WERI-Rb-1 (cell line): ENCODE measurements around the gene PAPOLB.

Source experiments
- DNase-seq: peaks from one replicate; pipeline ENCODE4 v3.0.0-alpha.2; 2020
- H3K27ac ChIP-seq: fragments of 250-450 bp; sonication (Bioruptor Pico); 2 replicates; pipeline ENCODE4 v1.5.1; 2020; ENCODE audit warnings: mild to moderate bottlenecking, moderate library complexity
- H3K27me3 ChIP-seq: fragments of 250-450 bp; sonication (Bioruptor Pico); 2 replicates; pipeline ENCODE4 v1.5.1; 2021; ENCODE audit warnings: mild to moderate bottlenecking, low read depth, moderate library complexity; ENCODE audit not compliant: insufficient read depth, severe bottlenecking
- H3K36me3 ChIP-seq: fragments of 250-450 bp; sonication (Bioruptor Pico); 2 replicates; pipeline ENCODE4 v1.5.1; 2020; ENCODE audit warnings: mild to moderate bottlenecking, moderate library complexity
- H3K4me3 ChIP-seq: 2 replicates; pipeline ENCODE4 v1.5.1; 2011; ENCODE audit warnings: low read depth, mild to moderate bottlenecking, control low read depth, low read length
- H3K9me3 ChIP-seq: fragments of 250-450 bp; sonication (Bioruptor Pico); 2 replicates; pipeline ENCODE4 v1.5.1; 2021; ENCODE audit warnings: mild to moderate bottlenecking, moderate library complexity; ENCODE audit not compliant: severe bottlenecking
- TF ChIP-seq, protein P1 (sequence below): IDR thresholded peaks from 2 replicates; pipeline ENCODE4 v1.5.1; 2011; ENCODE audit warnings: low read depth, mild to moderate bottlenecking, control low read depth, inconsistent platforms, low read length

The PAPOLB gene

DNA sequence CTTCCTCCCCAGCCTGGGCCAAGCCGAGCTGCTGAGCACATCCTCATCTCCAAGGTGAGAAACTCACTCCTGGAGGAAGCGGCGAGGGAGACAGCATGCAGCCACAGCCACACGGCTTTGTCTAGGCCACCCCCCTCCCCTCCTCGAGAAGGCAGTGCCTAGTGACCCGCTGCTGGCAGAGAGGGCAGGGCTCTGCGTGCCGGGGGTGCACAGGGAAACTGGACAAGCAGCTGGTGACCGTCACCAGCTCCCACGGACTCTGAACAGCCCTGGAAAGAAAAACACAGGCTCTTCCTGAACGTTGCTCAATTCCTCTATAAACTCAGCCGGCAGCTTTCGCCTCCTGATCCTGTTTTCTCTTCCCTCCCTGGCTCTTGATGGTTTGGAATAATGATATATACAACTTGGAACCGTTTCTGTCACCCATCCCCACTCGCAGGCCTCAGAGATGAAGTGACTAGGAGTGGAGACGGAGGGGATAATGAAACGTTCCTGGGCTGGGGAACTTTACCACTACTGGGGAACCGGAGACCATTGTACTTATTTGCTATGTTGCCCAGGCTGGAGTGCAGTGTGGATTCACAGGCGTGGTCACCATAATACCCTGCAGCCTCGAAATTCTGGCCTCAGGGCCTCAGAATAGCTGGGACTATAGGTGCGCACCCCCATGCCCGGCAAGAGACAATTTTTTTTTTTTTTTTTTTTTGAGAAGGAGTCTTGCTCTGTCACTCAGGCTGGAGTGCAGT is 19.3 kb downstream of the PAPOLB start:
- Histone ChIP-seq H3K4me3 (no peak overlapping the region), H3K9me3 (no peaks in the 10 kb centered on the region), H3K27ac (no peak overlapping the region), H3K27me3 (no peaks in the 10 kb centered on the region), H3K36me3 (peaks cover 3% of the 10 kb centered on the region)
- TF ChIP-seq, protein P1, sequence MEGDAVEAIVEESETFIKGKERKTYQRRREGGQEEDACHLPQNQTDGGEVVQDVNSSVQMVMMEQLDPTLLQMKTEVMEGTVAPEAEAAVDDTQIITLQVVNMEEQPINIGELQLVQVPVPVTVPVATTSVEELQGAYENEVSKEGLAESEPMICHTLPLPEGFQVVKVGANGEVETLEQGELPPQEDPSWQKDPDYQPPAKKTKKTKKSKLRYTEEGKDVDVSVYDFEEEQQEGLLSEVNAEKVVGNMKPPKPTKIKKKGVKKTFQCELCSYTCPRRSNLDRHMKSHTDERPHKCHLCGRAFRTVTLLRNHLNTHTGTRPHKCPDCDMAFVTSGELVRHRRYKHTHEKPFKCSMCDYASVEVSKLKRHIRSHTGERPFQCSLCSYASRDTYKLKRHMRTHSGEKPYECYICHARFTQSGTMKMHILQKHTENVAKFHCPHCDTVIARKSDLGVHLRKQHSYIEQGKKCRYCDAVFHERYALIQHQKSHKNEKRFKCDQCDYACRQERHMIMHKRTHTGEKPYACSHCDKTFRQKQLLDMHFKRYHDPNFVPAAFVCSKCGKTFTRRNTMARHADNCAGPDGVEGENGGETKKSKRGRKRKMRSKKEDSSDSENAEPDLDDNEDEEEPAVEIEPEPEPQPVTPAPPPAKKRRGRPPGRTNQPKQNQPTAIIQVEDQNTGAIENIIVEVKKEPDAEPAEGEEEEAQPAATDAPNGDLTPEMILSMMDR, result no peak
- DNase-seq, result no peak

DNA sequence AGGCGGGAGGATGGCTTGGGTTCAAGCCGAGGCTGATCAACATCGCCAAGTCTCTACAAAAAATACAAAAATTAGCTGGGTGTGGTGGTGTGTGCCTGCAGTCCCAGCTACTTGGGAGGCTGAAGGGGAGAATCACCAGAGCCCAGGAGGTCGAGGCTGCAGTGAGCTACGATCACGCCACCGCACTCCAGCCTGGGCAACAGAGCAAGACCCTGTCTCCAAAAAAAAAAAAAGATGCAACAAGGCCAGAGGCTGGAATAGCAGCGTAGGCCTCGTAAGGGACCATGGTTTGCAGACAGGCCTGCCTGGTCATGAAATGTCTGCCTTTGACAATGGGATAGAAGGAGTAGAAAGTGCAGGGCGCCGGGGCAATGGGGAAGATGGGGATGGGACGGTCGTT is 20.0 kb downstream of the PAPOLB start:
- H3K4me3 ChIP-seq, result no peak overlapping the region
- TF ChIP-seq, protein P1, result no peak
- no peaks in the 10 kb centered on the region for H3K27me3 ChIP-seq
- no peaks in the 10 kb centered on the region for H3K9me3 ChIP-seq
- peaks cover 3% of the 10 kb centered on the region for H3K36me3 ChIP-seq
- H3K27ac ChIP-seq, result no peak overlapping the region
- no peak for DNase-seq

DNA sequence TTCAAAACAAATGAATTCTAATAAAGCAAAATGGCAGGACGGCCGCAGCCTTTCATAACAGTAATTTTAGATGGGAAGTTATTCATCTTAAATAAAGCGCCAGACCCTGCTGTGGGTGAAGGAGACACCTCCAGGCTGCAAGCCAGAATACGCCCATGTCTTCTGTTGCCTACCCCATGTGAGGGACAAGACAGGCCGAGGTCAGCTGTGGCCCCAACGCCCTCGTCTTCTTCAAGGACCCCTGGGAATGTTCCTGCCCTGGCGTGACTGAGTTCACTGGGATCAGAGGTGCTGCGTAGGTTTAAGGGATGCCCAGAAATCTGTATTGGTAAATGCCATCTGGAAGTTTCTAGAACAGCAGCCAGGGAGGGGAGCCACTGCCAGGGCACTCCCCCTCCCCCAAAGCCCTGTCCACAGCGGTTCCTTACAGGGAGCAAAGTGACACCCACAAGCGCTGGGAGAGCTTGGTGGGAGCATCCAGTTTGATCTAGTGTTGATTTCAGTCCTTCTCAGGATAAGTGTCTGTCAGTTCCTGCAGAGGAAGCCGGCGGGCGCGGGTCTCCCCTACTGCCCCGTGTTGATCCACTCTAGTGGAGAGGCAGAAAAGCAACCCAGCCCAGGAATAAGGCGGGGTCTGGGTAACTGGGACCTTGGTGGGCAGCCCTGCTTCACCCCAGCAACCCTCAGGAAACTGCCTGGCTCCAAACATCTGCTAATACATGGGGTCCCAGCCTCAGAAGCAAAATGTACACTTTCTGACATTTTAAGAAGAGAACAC is 20.6 kb downstream of the PAPOLB start:
- TF ChIP-seq, protein P1, result no peak
- DNase-seq, result no peak
- Histone ChIP-seq H3K9me3 (no peaks in the 10 kb centered on the region), H3K27ac (no peak overlapping the region), H3K36me3 (peaks cover 4% of the 10 kb centered on the region), H3K27me3 (no peaks in the 10 kb centered on the region), H3K4me3 (no peak overlapping the region)

DNA sequence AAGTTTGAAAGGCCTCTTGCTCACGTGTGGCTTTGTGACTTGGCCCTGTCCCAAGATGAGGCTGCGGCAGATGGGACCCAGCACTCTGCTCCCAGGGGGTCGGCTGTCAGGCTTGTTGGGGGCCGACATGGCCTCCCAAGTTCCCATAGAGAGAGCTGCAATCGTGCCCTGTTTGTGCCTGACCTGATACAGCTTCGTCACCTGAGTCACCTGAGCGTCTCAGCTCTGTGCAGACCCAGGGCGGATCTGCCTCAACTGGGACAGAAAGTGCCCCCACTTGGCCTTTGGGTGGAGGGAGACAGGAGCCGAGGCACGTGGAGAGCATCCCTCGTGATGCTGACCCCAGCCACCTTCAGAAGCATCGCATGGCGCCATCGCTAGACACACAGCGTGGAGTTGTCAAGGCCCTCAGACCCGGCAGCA is 21.7 kb downstream of the PAPOLB start:
- TF ChIP-seq, protein P1, result no peak
- DNase-seq, result peak; percentile 6
- Histone ChIP-seq H3K36me3 (peaks cover 13% of the 10 kb centered on the region), H3K9me3 (no peaks in the 10 kb centered on the region), H3K4me3 (no peak overlapping the region), H3K27me3 (no peaks in the 10 kb centered on the region), H3K27ac (no peak overlapping the region)

DNA sequence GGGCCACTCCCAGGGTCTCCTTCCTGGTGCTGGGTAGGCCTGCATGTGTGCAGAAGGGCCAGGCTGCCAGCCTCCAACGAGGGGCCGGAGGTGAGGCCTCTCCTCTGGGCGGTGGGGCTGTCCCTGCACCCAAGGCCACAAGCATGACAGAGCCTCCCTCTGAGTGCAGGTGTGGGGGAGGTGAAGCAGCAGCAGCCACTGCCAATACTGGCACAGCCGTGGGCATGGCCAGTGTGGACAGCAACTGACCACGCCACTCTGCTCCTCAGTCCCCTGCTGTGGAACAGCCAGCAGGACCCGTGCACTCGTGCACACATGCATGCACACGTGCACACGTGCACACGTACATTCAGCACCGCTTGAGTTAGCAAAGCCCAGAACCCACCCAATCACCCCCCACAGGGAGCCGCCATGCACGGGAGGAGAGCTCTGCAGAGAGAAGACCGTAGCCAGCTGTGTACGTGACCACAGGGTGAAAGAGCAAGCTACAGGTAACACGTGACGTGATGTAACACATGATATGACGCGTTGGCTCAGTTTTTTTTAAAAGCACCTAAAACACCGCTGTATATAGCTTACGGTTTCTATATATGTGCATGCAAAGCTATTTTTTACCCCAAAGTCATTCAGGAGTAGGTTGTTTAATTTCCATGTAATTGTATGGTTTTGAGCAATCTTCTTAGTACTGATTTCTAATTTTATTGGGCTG is 23.1 kb downstream of the PAPOLB start:
- Histone ChIP-seq H3K27me3 (no peaks in the 10 kb centered on the region), H3K36me3 (peaks cover 22% of the 10 kb centered on the region), H3K9me3 (no peaks in the 10 kb centered on the region), H3K27ac (peak overlapping the region; percentile 77), H3K4me3 (no peak overlapping the region)
- TF ChIP-seq, protein P1, result no peak
- peak; percentile 5 for DNase-seq
